GM18858 (cell line): ENCODE data around the gene YKT6.

ENCODE experiments used
- ATAC-seq: cut with Tn5 transposase; IDR thresholded peaks from one replicate; pipeline ENCODE4 v1.9.1; 2021; ENCODE audit not compliant: unreplicated experiment

Gene YKT6

GRCh38 chr7:44217852-44218402 lies 17.1 kb downstream of the YKT6 start:
- ATAC-seq, result no peak

- ATAC-seq, result no peak
Observed at GRCh38 chr7:44218418-44219201, 17.8 kb downstream of the YKT6 start.

- no peak for ATAC-seq
Observed at GRCh38 chr7:44219371-44220045, 18.7 kb downstream of the YKT6 start.

- no peak for ATAC-seq
Observed at GRCh38 chr7:44220046-44220357, 19.2 kb downstream of the YKT6 start.

- ATAC-seq, result no peak
Observed at GRCh38 chr7:44220358-44221112, 19.8 kb downstream of the YKT6 start.

GRCh38 chr7:44221231-44221791 lies 20.5 kb downstream of the YKT6 start:
- ATAC-seq, result no peak

- ATAC-seq, result no peak
Observed at GRCh38 chr7:44222074-44222473, 21.3 kb downstream of the YKT6 start.

GRCh38 chr7:44222776-44223261 lies 22.0 kb downstream of the YKT6 start:
- ATAC-seq, result no peak

- no peak for ATAC-seq
Observed at GRCh38 chr7:44223362-44224079, 22.7 kb downstream of the YKT6 start.

- no peak for ATAC-seq
Observed at GRCh38 chr7:44224080-44224973, 23.5 kb downstream of the YKT6 start.

- ATAC-seq, result no peak
Observed at GRCh38 chr7:44224974-44225565, 24.3 kb downstream of the YKT6 start.

GRCh38 chr7:44225566-44226395 lies 25.0 kb downstream of the YKT6 start:
- ATAC-seq, result no peak

GRCh38 chr7:44226396-44226753 lies 25.6 kb downstream of the YKT6 start:
- no peak for ATAC-seq

GRCh38 chr7:44227911-44228310 lies 27.1 kb downstream of the YKT6 start:
- ATAC-seq, result no peak

- no peak for ATAC-seq
Observed at GRCh38 chr7:44228571-44229350, 28.0 kb downstream of the YKT6 start.

- no peak for ATAC-seq
Observed at GRCh38 chr7:44229546-44230105, 28.8 kb downstream of the YKT6 start.

- no peak for ATAC-seq
Observed at GRCh38 chr7:44230286-44230685, 29.5 kb downstream of the YKT6 start.
